Activated CD4-positive, alpha-beta memory T cell treated with anti-CD3 and anti-CD28 coated beads for 36 hours (primary cell): ENCODE results near the gene LANCL1. TPM values are rescaled to one million over a fixed set of nuclear protein-coding genes. Genes with fewer than 3 reads are reported as not detected.

Experiments
- CTCF ChIA-PET: fragments of 350-600 bp; sonication (Branson Sonifier 250); formaldehyde crosslinking; loops from one replicate; lab custom pipeline; 2021; ENCODE audit warnings: antibody characterized with exemption, inconsistent platforms; lab: Charles Lee
- POLR2A ChIA-PET: fragments of 350-600 bp; sonication (Branson Sonifier 250); formaldehyde crosslinking; loops from one replicate; lab custom pipeline; 2021; ENCODE audit warnings: antibody characterized with exemption; lab: Charles Lee
- DNase-seq: peaks from one replicate; pipeline ENCODE4 v3.0.0-alpha.2; 2020
- H3K27ac Mint-ChIP-seq: one replicate; pipeline ENCODE4 v1.8.0; 2021; ENCODE audit warnings: mixed read lengths
- H3K27me3 Mint-ChIP-seq: one replicate; pipeline ENCODE4 v1.8.0; 2021; ENCODE audit warnings: mixed read lengths
- H3K36me3 Mint-ChIP-seq: one replicate; pipeline ENCODE4 v1.8.0; 2021; ENCODE audit warnings: mixed read lengths
- H3K4me1 Mint-ChIP-seq: one replicate; pipeline ENCODE4 v1.8.0; 2021; ENCODE audit warnings: low read depth, mixed read lengths
- H3K4me3 Mint-ChIP-seq: one replicate; pipeline ENCODE4 v1.8.0; 2021; ENCODE audit warnings: mild to moderate bottlenecking, mixed read lengths
- H3K9me3 Mint-ChIP-seq: one replicate; pipeline ENCODE4 v1.8.0; 2021; ENCODE audit warnings: mixed read lengths
- intact Hi-C: fragments of 100-400 bp; cut with micrococcal nuclease; formaldehyde crosslinking; loops from one replicate; pipeline ENCODE4 v1.15.1; 2023
- total RNA-seq, 2 experiments: library from RNA; stranded (reverse); gene quantifications; one replicate each; pipeline ENCODE4 v1.2.3, GENCODE V29; 2021

LANCL1 gene, protein sequence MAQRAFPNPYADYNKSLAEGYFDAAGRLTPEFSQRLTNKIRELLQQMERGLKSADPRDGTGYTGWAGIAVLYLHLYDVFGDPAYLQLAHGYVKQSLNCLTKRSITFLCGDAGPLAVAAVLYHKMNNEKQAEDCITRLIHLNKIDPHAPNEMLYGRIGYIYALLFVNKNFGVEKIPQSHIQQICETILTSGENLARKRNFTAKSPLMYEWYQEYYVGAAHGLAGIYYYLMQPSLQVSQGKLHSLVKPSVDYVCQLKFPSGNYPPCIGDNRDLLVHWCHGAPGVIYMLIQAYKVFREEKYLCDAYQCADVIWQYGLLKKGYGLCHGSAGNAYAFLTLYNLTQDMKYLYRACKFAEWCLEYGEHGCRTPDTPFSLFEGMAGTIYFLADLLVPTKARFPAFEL
- total RNA-seq: 10 to 100 TPM; 39.1 to 42.9 TPM

DNA sequence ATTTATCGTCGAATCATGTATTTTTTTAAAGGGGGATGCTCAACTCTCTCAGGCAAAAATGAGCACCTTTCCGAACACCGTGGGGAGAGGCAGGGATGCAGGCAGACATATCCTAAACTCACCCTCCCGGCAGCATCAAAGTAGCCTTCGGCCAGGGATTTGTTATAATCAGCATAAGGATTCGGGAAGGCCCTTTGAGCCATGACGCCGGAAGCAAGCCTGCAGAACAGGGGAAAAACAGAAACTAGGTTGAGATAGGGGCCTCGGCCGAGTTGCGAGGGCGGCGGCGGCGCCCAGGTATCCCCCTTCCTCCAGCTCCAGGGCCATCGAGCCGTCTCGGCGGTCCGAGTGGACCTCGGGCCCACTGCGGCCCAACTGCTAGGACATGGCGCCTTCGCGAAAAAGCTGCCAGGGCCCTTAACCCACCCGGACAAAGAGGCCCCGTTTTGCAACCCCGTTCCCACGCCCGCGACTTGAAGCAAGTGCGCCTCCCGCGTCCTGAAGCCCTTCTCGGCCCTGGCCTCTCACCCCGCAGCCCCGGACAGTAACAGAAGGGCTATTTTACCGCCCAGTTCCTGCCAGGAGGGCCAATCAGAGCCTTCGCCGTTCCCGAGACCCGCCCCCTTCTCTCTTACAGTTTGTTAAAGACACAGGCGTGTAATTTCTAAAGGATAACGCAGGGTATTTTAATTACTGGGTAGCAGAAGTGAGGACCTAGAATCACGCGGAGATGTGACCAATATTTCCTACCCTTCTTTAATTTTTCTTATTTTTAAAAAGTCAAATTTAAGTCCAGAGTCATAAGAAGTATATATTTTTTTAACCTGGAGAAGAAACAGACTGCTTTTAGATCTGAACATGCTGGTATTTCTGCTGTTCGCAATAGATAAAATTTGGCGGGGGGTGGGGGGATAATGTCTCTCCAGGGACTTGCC, at the start of gene LANCL1:
LANCL1 (minus strand) TSS at position 566 of the 935 bp plus-strand sequence; CDS start at position 203, 363 bp downstream.
- POLR2A ChIA-PET: no interaction called here
- DNase-seq: peak; percentile 91
- Mint-ChIP-seq H3K4me3 (peak within 1 kb of the TSS; percentile 97), H3K27ac (peak within 1 kb of the TSS; percentile 95), H3K4me1 (peaks cover 49% of the 10 kb centered on the region), H3K36me3 (peaks cover 18% of the 10 kb centered on the region), H3K27me3 (no peaks in the 10 kb centered on the region), H3K9me3 (no peaks in the 10 kb centered on the region)
- CTCF ChIA-PET: interaction anchor here (1.7 kb wide), 1 partner anchor 26 kb away, joined by 8 read pairs; no protein-coding TSS in a partner anchor
- intact Hi-C loops: loop anchor here (1.0 to 2.0 kb wide), 3 partner anchors 32 to 474 kb away; partner anchors contain the start of gene RPE

DNA sequence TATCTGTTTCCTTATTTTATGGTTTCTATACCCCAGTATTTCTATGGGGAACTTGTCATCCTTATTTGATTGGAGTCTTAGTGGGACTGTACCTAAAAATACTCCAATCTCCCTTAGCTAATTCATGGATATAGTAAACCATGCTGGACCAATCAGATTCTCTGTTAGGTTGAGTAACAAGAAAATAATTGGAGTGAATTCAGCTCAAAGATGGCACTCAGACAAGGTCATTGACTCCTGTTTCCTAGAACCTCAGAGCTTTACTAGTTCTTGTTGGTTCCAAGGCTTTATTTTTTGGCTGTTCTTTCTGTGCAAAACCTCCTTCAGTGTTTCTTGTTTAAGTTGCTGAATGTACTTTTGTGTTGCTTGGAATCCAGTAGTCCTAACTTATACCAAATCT, 48.0 kb upstream of the LANCL1 start:
- intact Hi-C loops: no loop called here
- Mint-ChIP-seq H3K4me3 (no peak overlapping the region), H3K4me1 (peaks cover under 1% of the 10 kb centered on the region), H3K36me3 (no peaks in the 10 kb centered on the region), H3K27me3 (peaks cover 15% of the 10 kb centered on the region), H3K9me3 (no peaks in the 10 kb centered on the region), H3K27ac (no peak overlapping the region)
- ChIA-PET POLR2A (no interaction called here), CTCF (no interaction called here)
- DNase-seq: no peak

- ChIA-PET POLR2A (no interaction called here), CTCF (no interaction called here)
- no peak for DNase-seq
- no peak overlapping the region for H3K27ac Mint-ChIP-seq
- intact Hi-C loops: no loop called here
- H3K36me3 Mint-ChIP-seq: no peaks in the 10 kb centered on the region
- H3K4me3 Mint-ChIP-seq: no peak overlapping the region
- H3K27me3 Mint-ChIP-seq: peaks cover 17% of the 10 kb centered on the region
- peaks cover 3% of the 10 kb centered on the region for H3K4me1 Mint-ChIP-seq
- no peaks in the 10 kb centered on the region for H3K9me3 Mint-ChIP-seq
These were observed 47.2 kb upstream of the LANCL1 start for GRCh38 chr2:210523650-210524289.

GRCh38 chr2:210522399-210522798, 45.8 kb upstream of the LANCL1 start:
- peaks cover 18% of the 10 kb centered on the region for H3K27me3 Mint-ChIP-seq
- ChIA-PET CTCF (no interaction called here), POLR2A (no interaction called here)
- intact Hi-C loops: no loop called here
- peaks cover 3% of the 10 kb centered on the region for H3K4me1 Mint-ChIP-seq
- H3K4me3 Mint-ChIP-seq: no peak overlapping the region
- no peak for DNase-seq
- H3K9me3 Mint-ChIP-seq: no peaks in the 10 kb centered on the region
- no peak overlapping the region for H3K27ac Mint-ChIP-seq
- H3K36me3 Mint-ChIP-seq: no peaks in the 10 kb centered on the region

DNA sequence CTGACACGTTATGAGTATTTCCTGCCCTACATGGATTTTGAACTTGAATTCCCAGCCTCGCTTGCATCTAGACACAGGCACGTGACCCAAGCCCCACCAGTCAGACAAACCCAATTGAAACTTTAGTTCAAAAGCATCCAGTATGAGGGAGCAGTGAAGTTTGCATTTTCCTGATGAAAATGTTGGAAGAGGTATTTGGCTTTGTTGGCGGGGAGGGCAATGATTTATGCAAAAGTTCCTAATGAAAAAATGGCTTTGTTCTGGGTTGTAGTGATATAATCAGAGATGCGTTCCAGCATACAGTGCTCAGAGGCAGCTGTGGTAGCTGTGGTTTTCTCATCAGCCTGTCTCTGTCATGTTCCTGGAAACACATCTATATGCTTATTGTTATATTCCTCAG, 43.0 kb upstream of the LANCL1 start:
- no peak overlapping the region for H3K27ac Mint-ChIP-seq
- CTCF ChIA-PET: no interaction called here
- H3K9me3 Mint-ChIP-seq: no peaks in the 10 kb centered on the region
- H3K27me3 Mint-ChIP-seq: peaks cover 22% of the 10 kb centered on the region
- peaks cover 3% of the 10 kb centered on the region for H3K4me1 Mint-ChIP-seq
- no peaks in the 10 kb centered on the region for H3K36me3 Mint-ChIP-seq
- DNase-seq: no peak
- H3K4me3 Mint-ChIP-seq: no peak overlapping the region
- POLR2A ChIA-PET: no interaction called here
- intact Hi-C loops: no loop called here

DNA sequence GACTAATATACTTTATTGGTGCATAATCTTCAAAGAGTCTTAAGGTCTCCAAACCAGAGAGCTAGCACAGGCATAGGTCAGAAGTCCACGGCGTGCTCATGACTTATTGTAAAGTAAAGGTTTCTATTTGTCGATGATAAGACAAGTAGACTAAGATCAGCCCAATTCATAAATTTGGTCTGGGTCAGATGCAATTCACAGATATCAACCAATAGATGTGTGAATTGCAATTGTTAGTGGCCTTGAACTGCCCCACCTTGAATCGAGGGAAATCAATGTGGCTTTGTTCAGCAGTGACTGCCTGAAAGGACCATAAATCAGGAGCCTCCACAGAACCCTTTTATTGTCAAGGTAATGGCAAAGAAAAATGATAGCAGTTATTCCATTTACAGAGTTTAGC, 40.7 kb upstream of the LANCL1 start:
- Mint-ChIP-seq H3K27me3 (peaks cover 21% of the 10 kb centered on the region), H3K27ac (no peak overlapping the region), H3K4me1 (peaks cover 3% of the 10 kb centered on the region), H3K4me3 (no peak overlapping the region), H3K9me3 (no peaks in the 10 kb centered on the region), H3K36me3 (no peaks in the 10 kb centered on the region)
- intact Hi-C loops: no loop called here
- ChIA-PET POLR2A (no interaction called here), CTCF (interaction anchor here (1.5 kb wide), 1 partner anchor 15 kb away, joined by 5 read pairs; no protein-coding TSS in a partner anchor)
- DNase-seq: no peak

- H3K4me3 Mint-ChIP-seq: no peak overlapping the region
- peaks cover 3% of the 10 kb centered on the region for H3K4me1 Mint-ChIP-seq
- peaks cover 21% of the 10 kb centered on the region for H3K27me3 Mint-ChIP-seq
- no peaks in the 10 kb centered on the region for H3K9me3 Mint-ChIP-seq
- intact Hi-C loops: no loop called here
- no peak overlapping the region for H3K27ac Mint-ChIP-seq
- CTCF ChIA-PET: interaction anchor here (1.5 kb wide), 1 partner anchor 13 kb away, joined by 5 read pairs; no protein-coding TSS in a partner anchor
- POLR2A ChIA-PET: no interaction called here
- no peak for DNase-seq
- H3K36me3 Mint-ChIP-seq: no peaks in the 10 kb centered on the region
These were observed 39.4 kb upstream of the LANCL1 start for GRCh38 chr2:210515911-210516310.

GRCh38 chr2:210503725-210504191, 27.2 kb upstream of the LANCL1 start:
- intact Hi-C loops: no loop called here
- ChIA-PET CTCF (interaction anchor here (0.6 to 2.2 kb wide), 22 partner anchors 8 to 131 kb away, joined by 3 to 14 read pairs (median 4); partner anchors contain the start of gene LANCL1), POLR2A (no interaction called here)
- Mint-ChIP-seq H3K27me3 (peaks cover 29% of the 10 kb centered on the region), H3K9me3 (peaks cover 6% of the 10 kb centered on the region), H3K36me3 (peaks cover 6% of the 10 kb centered on the region), H3K27ac (no peak overlapping the region), H3K4me1 (peaks cover 8% of the 10 kb centered on the region), H3K4me3 (no peak overlapping the region)
- DNase-seq: no peak

GRCh38 chr2:210503001-210503623, 26.6 kb upstream of the LANCL1 start:
- peaks cover 6% of the 10 kb centered on the region for H3K36me3 Mint-ChIP-seq
- ChIA-PET CTCF (interaction anchor here (0.6 to 2.2 kb wide), 28 partner anchors 9 to 591 kb away, joined by 3 to 14 read pairs (median 4); partner anchors contain the start of gene LANCL1), POLR2A (no interaction called here)
- H3K9me3 Mint-ChIP-seq: peaks cover 6% of the 10 kb centered on the region
- intact Hi-C loops: no loop called here
- peaks cover 30% of the 10 kb centered on the region for H3K27me3 Mint-ChIP-seq
- H3K27ac Mint-ChIP-seq: no peak overlapping the region
- peaks cover 8% of the 10 kb centered on the region for H3K4me1 Mint-ChIP-seq
- no peak overlapping the region for H3K4me3 Mint-ChIP-seq
- peak; percentile 38 for DNase-seq

DNA sequence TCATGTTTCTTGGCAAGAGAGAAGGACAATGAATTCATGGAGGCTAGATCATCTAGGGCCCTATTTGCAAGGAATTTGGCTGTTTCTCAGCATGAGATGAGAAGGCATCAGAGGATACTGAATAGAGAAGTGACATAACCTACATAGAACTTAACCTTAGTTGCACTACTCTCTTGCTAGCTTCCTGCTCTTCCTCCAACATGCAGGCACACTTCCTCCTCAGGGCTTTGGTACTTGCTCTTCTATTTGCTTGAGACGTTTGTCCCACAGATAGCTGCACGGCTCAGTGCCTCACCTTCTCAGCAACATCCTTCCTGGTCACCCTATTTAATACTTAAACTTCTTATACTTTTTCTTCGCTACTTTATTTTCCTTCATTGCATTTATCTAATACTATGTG, 20.0 kb upstream of the LANCL1 start:
- no peak overlapping the region for H3K27ac Mint-ChIP-seq
- ChIA-PET CTCF (no interaction called here), POLR2A (no interaction called here)
- no peak overlapping the region for H3K4me3 Mint-ChIP-seq
- H3K36me3 Mint-ChIP-seq: peaks cover 4% of the 10 kb centered on the region
- DNase-seq: no peak
- peaks cover 3% of the 10 kb centered on the region for H3K4me1 Mint-ChIP-seq
- H3K9me3 Mint-ChIP-seq: peaks cover 4% of the 10 kb centered on the region
- intact Hi-C loops: no loop called here
- H3K27me3 Mint-ChIP-seq: peaks cover 16% of the 10 kb centered on the region

- Mint-ChIP-seq H3K4me3 (no peak overlapping the region), H3K36me3 (no peaks in the 10 kb centered on the region), H3K9me3 (no peaks in the 10 kb centered on the region), H3K4me1 (peaks cover 3% of the 10 kb centered on the region), H3K27me3 (peaks cover 6% of the 10 kb centered on the region), H3K27ac (no peak overlapping the region)
- intact Hi-C loops: no loop called here
- ChIA-PET CTCF (interaction anchor here (0.8 to 1.7 kb wide), 2 partner anchors 9 to 52 kb away, joined by 4 to 8 read pairs; no protein-coding TSS in a partner anchor), POLR2A (no interaction called here)
- DNase-seq: no peak
These were observed 17.0 kb upstream of the LANCL1 start for GRCh38 chr2:210493528-210493927.
